Small intestine (tissue), 7 donors: Measurements from ENCODE around the gene CCR3. TPM values are rescaled to one million over a fixed set of nuclear protein-coding genes. Genes with fewer than 3 reads are reported as not detected.

Experiments used
- DNase-seq, 2 donors: peaks; one replicate each; pipeline versions ENCODE4 v3.0.0 to v3.0.0-alpha.2; 2013
- FAIRE-seq: peaks from 2 replicates; lab custom pipeline; 2012; peaks lifted over from hg19 to GRCh38; lab: Jason Lieb, UNC
- H3K27ac ChIP-seq, 3 donors: one replicate each; pipeline ENCODE4 v1.5.1; 2013; ENCODE audit warnings: low read length in 2 of 3, mild to moderate bottlenecking in 2 of 3, control low read depth in 1 of 3, inconsistent platforms in 1 of 3, low read depth in 1 of 3, moderate library complexity in 1 of 3
- H3K27me3 ChIP-seq, 3 donors: one replicate each; pipeline ENCODE4 v1.6.1; 2013; ENCODE audit warnings: low read length in 3 of 3, inconsistent platforms in 1 of 3; ENCODE audit not compliant: control insufficient read depth in 3 of 3, insufficient read depth in 3 of 3
- H3K36me3 ChIP-seq, 3 donors: one replicate each; pipeline ENCODE4 v1.6.1; 2013; ENCODE audit warnings: low read length in 3 of 3, inconsistent platforms in 1 of 3, low read depth in 1 of 3, mild to moderate bottlenecking in 1 of 3, moderate library complexity in 1 of 3; ENCODE audit not compliant: control insufficient read depth in 3 of 3, insufficient read depth in 2 of 3
- H3K4me1 ChIP-seq, 3 donors: one replicate each; pipeline ENCODE4 v1.6.1; 2013; ENCODE audit warnings: low read length in 2 of 3, inconsistent platforms in 1 of 3, low read depth in 1 of 3, mild to moderate bottlenecking in 1 of 3, moderate library complexity in 1 of 3; ENCODE audit not compliant: control insufficient read depth in 3 of 3, insufficient read depth in 2 of 3
- H3K4me3 ChIP-seq, 3 donors: one replicate each; pipeline ENCODE4 v1.5.1; 2013; ENCODE audit warnings: low read length in 3 of 3, control low read depth in 1 of 3, inconsistent platforms in 1 of 3, low read depth in 1 of 3, mild to moderate bottlenecking in 1 of 3, moderate library complexity in 1 of 3
- H3K9me3 ChIP-seq, 2 donors: one replicate each; pipeline ENCODE4 v1.6.1; 2013; ENCODE audit warnings: low read depth in 1 of 2, low read length in 1 of 2; ENCODE audit not compliant: control insufficient read depth in 2 of 2, insufficient read depth in 1 of 2
- WGBS, 3 donors: extraction: QIAGEN DNeasy Blood & Tissue Kit; methylation state at CpG; one replicate each; pipeline ENCODE4 v1.1.7; 2013; 5-methylcytosine and 5-hydroxymethylcytosine counted together
- polyA plus RNA-seq, 4 donors: library from polyadenylated mRNA; stranded (reverse) in 3 of 4; unstranded in 1 of 4; fragments of 200-250 nt in 3 of 4; fragments of 120-200 nt in 1 of 4; gene quantifications; one replicate each; pipeline versions ENCODE4 v1.2.1 to v1.2.3, GENCODE V29; 2013
- donor health status: healthy with polysubstance abuse.
- donor health status: control.
- donor health status: control.
- donor health status: Bipolar disorder and iron deficiency.
- donor health status: healthy.

The CCR3 gene
- polyA plus RNA-seq, 4 donors: 0.22 TPM; not detected in 3

DNA sequence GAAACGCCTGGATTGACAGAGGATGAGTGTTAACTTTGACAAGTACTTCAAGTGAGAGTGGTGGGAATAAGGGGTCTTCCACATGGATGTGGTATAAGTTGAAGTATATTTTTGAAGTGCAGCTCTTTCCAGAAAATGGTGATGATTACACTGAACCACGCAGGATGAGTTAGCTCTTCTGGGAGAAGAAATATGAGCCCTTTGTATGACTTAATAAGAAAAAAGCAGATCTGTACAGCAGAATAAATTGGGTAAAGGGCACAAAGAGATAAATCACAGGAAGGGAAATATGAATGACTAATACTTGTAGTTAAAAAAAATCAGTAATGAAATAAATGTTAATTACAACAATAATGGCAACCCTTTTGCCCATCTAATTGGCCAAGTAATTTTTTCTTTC lies 1.3 kb downstream of the CCR3 start:
- no peaks in the 10 kb centered on the region for H3K4me1 ChIP-seq
- no peaks in the 10 kb centered on the region for H3K9me3 ChIP-seq
- 77 to 88% (median 87%) methylated on average over 2 of the region's 2 CpGs for WGBS, 3 donors
- DNase-seq (no peak), FAIRE-seq (no peak)
- no peak overlapping the region for H3K4me3 ChIP-seq
- H3K36me3 ChIP-seq: no peaks in the 10 kb centered on the region
- H3K27ac ChIP-seq: no peak overlapping the region
- no peaks in the 10 kb centered on the region for H3K27me3 ChIP-seq

DNA sequence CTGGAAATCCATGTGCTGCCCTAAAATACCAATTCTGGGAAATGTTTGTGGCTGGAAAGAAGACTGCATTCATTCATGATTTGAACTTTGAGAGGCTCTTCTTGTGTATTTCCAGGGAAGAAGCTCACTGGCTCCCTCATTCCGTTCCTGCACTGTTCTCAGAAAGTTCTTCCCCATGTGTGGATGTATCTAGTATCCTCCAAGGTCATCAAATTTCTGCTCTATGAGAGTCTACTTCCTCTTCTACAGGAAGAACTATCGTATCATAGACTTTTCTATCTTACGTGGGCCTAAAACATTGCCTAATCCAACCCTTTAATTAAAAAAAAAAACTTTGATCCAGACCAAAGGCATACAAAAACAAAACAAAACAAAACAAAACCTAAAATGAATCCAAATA lies 2.9 kb downstream of the CCR3 start:
- 79 to 90% (median 87%) methylated on average over 3 of the region's 3 CpGs for WGBS, 3 donors
- Histone ChIP-seq H3K4me1 (no peaks in the 10 kb centered on the region), H3K27ac (no peak overlapping the region), H3K4me3 (no peak overlapping the region), H3K27me3 (no peaks in the 10 kb centered on the region), H3K9me3 (no peaks in the 10 kb centered on the region), H3K36me3 (no peaks in the 10 kb centered on the region)
- no peak for FAIRE-seq
- no peak for DNase-seq

- WGBS, 3 donors: 39 to 68% (median 62%) methylated on average over 1 of the region's 1 CpG
- Histone ChIP-seq H3K36me3 (no peaks in the 10 kb centered on the region), H3K4me1 (no peaks in the 10 kb centered on the region), H3K4me3 (no peak overlapping the region), H3K9me3 (no peaks in the 10 kb centered on the region), H3K27ac (no peak overlapping the region), H3K27me3 (no peaks in the 10 kb centered on the region)
- no peak for DNase-seq
- FAIRE-seq: no peak
Observed at GRCh38 chr3:46252980-46253379, 10.7 kb downstream of the CCR3 start.

DNA sequence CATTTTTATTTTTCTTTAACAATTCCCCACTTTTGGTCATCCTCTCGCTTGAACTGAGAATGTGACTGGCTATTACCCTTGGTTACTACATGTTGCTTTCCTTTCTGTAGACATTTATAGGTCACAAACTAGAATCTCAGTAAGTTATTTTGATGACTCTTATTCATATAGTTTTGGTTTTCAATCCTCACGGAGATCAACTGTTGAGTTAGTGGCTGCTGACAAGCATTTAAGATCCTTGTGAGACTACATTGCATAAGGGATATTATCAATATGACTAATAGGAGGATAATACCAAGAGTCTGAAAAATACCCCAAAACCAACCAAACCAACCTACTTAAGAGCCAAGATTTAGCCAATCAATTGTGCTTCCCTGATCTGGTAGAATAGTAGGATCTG lies 16.3 kb downstream of the CCR3 start:
- 83 to 89% (median 86%) methylated on average over 2 of the region's 2 CpGs for WGBS, 3 donors
- Histone ChIP-seq H3K4me1 (no peaks in the 10 kb centered on the region), H3K9me3 (peaks cover 0 to 3% of the 10 kb centered on the region in 2 donors), H3K36me3 (no peaks in the 10 kb centered on the region), H3K27me3 (no peaks in the 10 kb centered on the region), H3K4me3 (no peak overlapping the region), H3K27ac (no peak overlapping the region)
- FAIRE-seq (no peak), DNase-seq (no peak)

GRCh38 chr3:46261926-46262594 lies 19.8 kb downstream of the CCR3 start:
- 17 to 40% (median 22%) methylated on average over 5 of the region's 5 CpGs for WGBS, 3 donors
- H3K9me3 ChIP-seq: peaks cover 0 to 3% of the 10 kb centered on the region in 2 donors

GRCh38 chr3:46264002-46264401 lies 21.7 kb downstream of the CCR3 start:
- no peak overlapping the region for H3K4me3 ChIP-seq
- no peaks in the 10 kb centered on the region for H3K27me3 ChIP-seq
- H3K9me3 ChIP-seq: peaks cover 0 to 3% of the 10 kb centered on the region in 2 donors
- no peaks in the 10 kb centered on the region for H3K36me3 ChIP-seq
- DNase-seq (no peak), FAIRE-seq (no peak)
- no peaks in the 10 kb centered on the region for H3K4me1 ChIP-seq
- no peak overlapping the region for H3K27ac ChIP-seq
- WGBS, 3 donors: 59 to 88% (median 71%) methylated on average over 1 of the region's 1 CpG

More at GRCh38 chr3:46261926-46262594, 19.8 kb downstream of the CCR3 start:
- FAIRE-seq: no peak
- Histone ChIP-seq H3K36me3 (no peaks in the 10 kb centered on the region), H3K4me1 (no peaks in the 10 kb centered on the region), H3K4me3 (no peak overlapping the region), H3K27ac (no peak overlapping the region), H3K27me3 (no peaks in the 10 kb centered on the region)
- peak in 1 of 2 donors; percentile 34 for DNase-seq

- WGBS, 3 donors: 93% methylated on average over 4 of the region's 4 CpGs
Observed at GRCh38 chr3:46266598-46266997, 24.3 kb downstream of the CCR3 start.

DNA sequence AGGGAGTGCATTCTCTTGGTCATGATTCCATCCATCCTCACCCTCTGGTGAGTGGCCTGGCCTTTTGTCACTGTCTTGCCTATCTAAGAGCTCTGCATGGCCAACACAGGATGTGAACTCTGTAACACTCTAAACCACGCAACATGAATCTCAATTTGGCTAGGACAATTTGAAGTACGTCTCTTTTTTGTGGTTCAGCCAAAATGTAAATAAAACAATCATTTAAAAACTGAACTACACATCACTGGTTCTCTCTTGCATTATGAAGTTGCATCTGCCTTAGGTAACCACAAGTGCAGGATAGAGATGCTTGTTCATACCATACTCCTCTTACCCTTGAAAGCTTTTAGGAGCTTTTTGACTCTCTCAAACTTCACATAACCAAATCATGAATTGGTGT lies 27.3 kb downstream of the CCR3 start:
- Histone ChIP-seq H3K9me3 (peaks cover 0 to 8% of the 10 kb centered on the region in 2 donors), H3K4me1 (no peaks in the 10 kb centered on the region), H3K36me3 (no peaks in the 10 kb centered on the region), H3K27ac (no peak overlapping the region), H3K27me3 (no peaks in the 10 kb centered on the region), H3K4me3 (no peak overlapping the region)
- DNase-seq (peak in 1 of 2 donors; percentile 52), FAIRE-seq (no peak)
- 51 to 84% (median 59%) methylated on average over 2 of the region's 2 CpGs for WGBS, 3 donors

More at GRCh38 chr3:46266598-46266997, 24.3 kb downstream of the CCR3 start:
- H3K4me3 ChIP-seq: no peak overlapping the region
- H3K36me3 ChIP-seq: no peaks in the 10 kb centered on the region
- H3K27me3 ChIP-seq: no peaks in the 10 kb centered on the region
- H3K27ac ChIP-seq: no peak overlapping the region
- FAIRE-seq (no peak), DNase-seq (no peak)
- H3K9me3 ChIP-seq: peaks cover 0 to 8% of the 10 kb centered on the region in 2 donors
- H3K4me1 ChIP-seq: no peaks in the 10 kb centered on the region

DNA sequence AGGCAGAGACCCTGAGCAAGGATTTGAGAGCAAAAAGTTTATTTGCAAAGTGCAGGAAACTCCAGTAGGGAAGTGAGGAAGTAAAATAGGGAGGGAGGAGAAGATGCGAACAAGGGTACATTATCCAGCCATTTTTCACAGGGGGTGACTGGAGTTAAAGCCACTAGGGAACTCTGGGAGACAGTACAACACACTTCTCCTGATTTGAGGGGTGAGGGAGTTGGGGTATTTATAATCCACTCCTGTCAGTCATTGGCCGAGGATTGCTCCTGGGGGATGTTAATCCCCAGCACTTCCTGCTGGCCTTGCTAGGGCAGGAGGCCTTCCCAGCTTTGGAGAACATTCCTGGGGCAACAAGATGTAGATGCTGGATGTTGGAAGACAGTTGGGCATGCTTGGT lies 28.2 kb downstream of the CCR3 start:
- H3K9me3 ChIP-seq: peaks cover 0 to 8% of the 10 kb centered on the region in 2 donors
- H3K4me3 ChIP-seq: no peak overlapping the region
- no peaks in the 10 kb centered on the region for H3K4me1 ChIP-seq
- H3K36me3 ChIP-seq: no peaks in the 10 kb centered on the region
- H3K27me3 ChIP-seq: no peaks in the 10 kb centered on the region
- WGBS, 3 donors: 82 to 93% (median 87%) methylated on average over 2 of the region's 2 CpGs
- DNase-seq (no peak), FAIRE-seq (no peak)
- H3K27ac ChIP-seq: no peak overlapping the region
